K562 (cell line): Measurements from ENCODE around the gene HAP1. TPM values are rescaled to one million over a fixed set of nuclear protein-coding genes. Genes with fewer than 3 reads are reported as not detected.

Experiments
- GMEB1 ChIP-seq: fragments of 250-450 bp; sonication (Bioruptor Pico); IDR thresholded peaks from 2 replicates; pipeline ENCODE4 v1.4.0; 2020; ENCODE audit warnings: mild to moderate bottlenecking
- HDAC8 ChIP-seq: fragments of 450-650 bp; IDR thresholded peaks from 2 replicates; pipeline ENCODE4 v1.6.1; 2016; ENCODE audit warnings: mild to moderate bottlenecking, missing genetic modification characterization, moderate library complexity, missing compliant biosample characterization
- PHF8 ChIP-seq: fragments of 200-600 bp; sonication (generic); IDR thresholded peaks from 2 replicates; pipeline ENCODE4 v1.6.1; 2012; ENCODE audit warnings: mixed run types, mild to moderate bottlenecking, inconsistent platforms, low read length, moderate library complexity, borderline replicate concordance
- PYGO2 ChIP-seq: fragments of 450-650 bp; IDR thresholded peaks from 2 replicates; pipeline ENCODE4 v1.6.1; 2016; ENCODE audit warnings: mild to moderate bottlenecking, missing genetic modification characterization, moderate library complexity, missing compliant biosample characterization
- RAD21 ChIP-seq, 2 experiments: fragments of 250-450 bp in 1 of 2; fragments of 450-650 bp in 1 of 2; sonication (Bioruptor Pico) in 1 of 2; formaldehyde crosslinking in 1 of 2; IDR thresholded peaks in 1 of 2; conservative IDR thresholded peaks in 1 of 2; 2 replicates each; pipeline versions ENCODE4 v1.4.0 to v1.8.0; 2020 to 2022; ENCODE audit warnings: mild to moderate bottlenecking in 2 of 2, moderate library complexity in 1 of 2
- SIN3A ChIP-seq, 2 experiments: fragments of 150-350 bp in 1 of 2; IDR thresholded peaks; 2 replicates each; pipeline ENCODE4 v1.6.1; 2011 to 2016; ENCODE audit warnings: borderline replicate concordance in 2 of 2, low read depth in 2 of 2, low read length in 2 of 2, mild to moderate bottlenecking in 2 of 2, moderate library complexity in 2 of 2; ENCODE audit not compliant: control insufficient read depth in 1 of 2
- TEAD2 ChIP-seq: fragments of 450-650 bp; IDR thresholded peaks from 2 replicates; pipeline ENCODE4 v1.6.1; 2016; ENCODE audit warnings: missing genetic modification characterization, control low read depth, missing compliant biosample characterization
- ZNF212 ChIP-seq: fragments of 450-650 bp; formaldehyde crosslinking; IDR thresholded peaks from 2 replicates; pipeline ENCODE4 v1.4.0; 2020; ENCODE audit warnings: mild to moderate bottlenecking
- polyA plus RNA-seq, 8 experiments: library from polyadenylated mRNA; depleted of rRNA in 4 of 8; stranded (reverse) in 5 of 8; unstranded in 3 of 8; fragments of >200 nt; fragmentation: Nextera tagmentation in 2 of 8; fragmentation: Illumina TruSeq in 1 of 8; extraction: Ambion mirVana in 2 of 8; extraction: Trizol in 1 of 8; gene quantifications; 2 replicates each; pipeline versions ENCODE4 v1.2.1 to v1.2.3, GENCODE V29; 2011 to 2014; ENCODE audit warnings: inconsistent platforms in 1 of 8, missing spikeins in 1 of 8
- total RNA-seq, 7 experiments: library from RNA; depleted of rRNA in 6 of 7; stranded (reverse); fragments of >200 nt in 6 of 7; fragmentation: Illumina TruSeq in 2 of 7; extraction: Trizol in 2 of 7; gene quantifications; 2 replicates each; pipeline versions ENCODE4 v1.2.1 to v1.2.3, GENCODE V29; 2011 to 2021; ENCODE audit warnings: low replicate concordance in 1 of 7
- TF ChIP-seq, protein P1 (sequence below): fragments of 450-650 bp; IDR thresholded peaks from 2 replicates; pipeline ENCODE4 v1.6.1; 2016; ENCODE audit warnings: low read depth
- TF ChIP-seq, protein P2 (sequence below): fragments of 150-350 bp; conservative IDR thresholded peaks from 2 replicates; pipeline ENCODE4 v1.6.1; 2014; ENCODE audit warnings: low read length
- TF ChIP-seq, protein P3 (sequence below): fragments of 450-650 bp; formaldehyde crosslinking; IDR thresholded peaks from 2 replicates; pipeline ENCODE4 v1.4.0; 2020; ENCODE audit warnings: mild to moderate bottlenecking, moderate library complexity

HAP1 gene
- total and polyA plus RNA-seq, 9 of the 15 experiments (the other 6 are each of a cell fraction or from before 2014, with no cell fraction given): under 0.01 to 0.09 (median 0.04) TPM; not detected in 6

DNA sequence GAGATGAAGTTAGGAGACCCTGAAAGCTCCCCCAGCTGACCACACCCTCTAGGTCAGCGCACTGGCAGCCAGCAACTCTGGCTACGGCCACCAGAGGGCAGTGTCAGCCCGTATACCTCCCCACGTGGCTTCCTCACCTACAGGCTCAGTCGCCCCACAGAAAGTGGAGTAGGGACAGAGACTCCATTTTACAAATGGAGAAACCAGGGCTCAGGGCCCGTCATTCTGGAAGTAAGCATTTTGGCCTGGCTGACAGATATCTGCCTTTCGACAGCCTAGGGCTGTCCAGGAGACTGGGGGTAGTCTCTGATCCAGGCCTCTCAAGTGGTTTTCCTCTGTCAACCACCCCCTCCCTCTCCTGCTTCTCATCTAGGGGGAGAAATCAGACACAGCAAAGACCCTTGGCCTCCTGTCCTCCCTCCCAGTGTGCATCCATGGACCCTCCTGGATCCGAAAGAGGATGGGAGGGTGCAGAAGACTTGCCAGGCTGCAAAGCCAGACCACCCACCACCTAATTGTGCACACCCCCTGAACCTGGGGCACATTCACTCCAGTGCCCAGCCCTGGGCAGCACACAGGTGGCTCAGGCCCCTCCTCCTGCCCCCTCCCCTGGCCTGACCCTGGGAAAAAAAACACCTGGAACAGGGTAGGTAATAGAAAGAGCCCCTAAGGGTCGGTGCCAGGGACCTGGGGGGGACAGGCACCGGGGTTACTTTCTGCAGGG lies 3.8 kb upstream of the HAP1 start (continued):
- TF ChIP-seq, protein P1, sequence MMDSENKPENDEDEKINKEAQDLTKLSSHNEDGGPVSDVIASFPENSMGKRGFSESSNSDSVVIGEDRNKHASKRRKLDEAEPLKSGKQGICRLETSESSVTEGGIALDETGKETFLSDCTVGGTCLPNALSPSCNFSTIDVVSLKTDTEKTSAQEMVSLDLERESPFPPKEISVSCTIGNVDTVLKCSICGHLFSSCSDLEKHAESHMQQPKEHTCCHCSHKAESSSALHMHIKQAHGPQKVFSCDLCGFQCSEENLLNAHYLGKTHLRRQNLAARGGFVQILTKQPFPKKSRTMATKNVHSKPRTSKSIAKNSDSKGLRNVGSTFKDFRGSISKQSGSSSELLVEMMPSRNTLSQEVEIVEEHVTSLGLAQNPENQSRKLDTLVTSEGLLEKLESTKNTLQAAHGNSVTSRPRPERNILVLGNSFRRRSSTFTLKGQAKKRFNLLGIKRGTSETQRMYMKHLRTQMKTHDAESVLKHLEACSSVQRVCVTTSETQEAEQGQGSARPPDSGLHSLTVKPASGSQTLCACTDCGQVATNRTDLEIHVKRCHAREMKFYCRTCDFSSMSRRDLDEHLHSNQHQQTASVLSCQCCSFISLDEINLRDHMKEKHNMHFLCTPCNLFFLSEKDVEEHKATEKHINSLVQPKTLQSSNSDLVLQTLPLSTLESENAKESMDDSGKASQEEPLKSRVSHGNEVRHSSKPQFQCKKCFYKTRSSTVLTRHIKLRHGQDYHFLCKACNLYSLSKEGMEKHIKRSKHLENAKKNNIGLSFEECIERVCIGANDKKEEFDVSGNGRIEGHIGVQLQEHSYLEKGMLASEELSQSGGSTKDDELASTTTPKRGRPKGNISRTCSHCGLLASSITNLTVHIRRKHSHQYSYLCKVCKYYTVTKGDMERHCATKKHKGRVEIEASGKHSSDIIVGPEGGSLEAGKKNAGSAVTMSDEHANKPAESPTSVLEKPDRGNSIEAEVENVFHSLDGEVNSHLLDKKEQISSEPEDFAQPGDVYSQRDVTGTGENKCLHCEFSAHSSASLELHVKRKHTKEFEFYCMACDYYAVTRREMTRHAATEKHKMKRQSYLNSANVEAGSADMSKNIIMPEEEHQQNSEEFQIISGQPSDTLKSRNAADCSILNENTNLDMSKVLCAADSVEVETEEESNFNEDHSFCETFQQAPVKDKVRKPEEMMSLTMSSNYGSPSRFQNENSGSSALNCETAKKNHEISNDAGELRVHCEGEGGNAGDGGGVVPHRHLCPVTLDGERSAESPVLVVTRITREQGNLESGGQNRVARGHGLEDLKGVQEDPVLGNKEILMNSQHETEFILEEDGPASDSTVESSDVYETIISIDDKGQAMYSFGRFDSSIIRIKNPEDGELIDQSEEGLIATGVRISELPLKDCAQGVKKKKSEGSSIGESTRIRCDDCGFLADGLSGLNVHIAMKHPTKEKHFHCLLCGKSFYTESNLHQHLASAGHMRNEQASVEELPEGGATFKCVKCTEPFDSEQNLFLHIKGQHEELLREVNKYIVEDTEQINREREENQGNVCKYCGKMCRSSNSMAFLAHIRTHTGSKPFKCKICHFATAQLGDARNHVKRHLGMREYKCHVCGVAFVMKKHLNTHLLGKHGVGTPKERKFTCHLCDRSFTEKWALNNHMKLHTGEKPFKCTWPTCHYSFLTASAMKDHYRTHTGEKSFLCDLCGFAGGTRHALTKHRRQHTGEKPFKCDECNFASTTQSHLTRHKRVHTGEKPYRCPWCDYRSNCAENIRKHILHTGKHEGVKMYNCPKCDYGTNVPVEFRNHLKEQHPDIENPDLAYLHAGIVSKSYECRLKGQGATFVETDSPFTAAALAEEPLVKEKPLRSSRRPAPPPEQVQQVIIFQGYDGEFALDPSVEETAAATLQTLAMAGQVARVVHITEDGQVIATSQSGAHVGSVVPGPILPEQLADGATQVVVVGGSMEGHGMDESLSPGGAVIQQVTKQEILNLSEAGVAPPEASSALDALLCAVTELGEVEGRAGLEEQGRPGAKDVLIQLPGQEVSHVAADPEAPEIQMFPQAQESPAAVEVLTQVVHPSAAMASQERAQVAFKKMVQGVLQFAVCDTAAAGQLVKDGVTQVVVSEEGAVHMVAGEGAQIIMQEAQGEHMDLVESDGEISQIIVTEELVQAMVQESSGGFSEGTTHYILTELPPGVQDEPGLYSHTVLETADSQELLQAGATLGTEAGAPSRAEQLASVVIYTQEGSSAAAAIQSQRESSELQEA: no peak
- TF ChIP-seq, protein P2, sequence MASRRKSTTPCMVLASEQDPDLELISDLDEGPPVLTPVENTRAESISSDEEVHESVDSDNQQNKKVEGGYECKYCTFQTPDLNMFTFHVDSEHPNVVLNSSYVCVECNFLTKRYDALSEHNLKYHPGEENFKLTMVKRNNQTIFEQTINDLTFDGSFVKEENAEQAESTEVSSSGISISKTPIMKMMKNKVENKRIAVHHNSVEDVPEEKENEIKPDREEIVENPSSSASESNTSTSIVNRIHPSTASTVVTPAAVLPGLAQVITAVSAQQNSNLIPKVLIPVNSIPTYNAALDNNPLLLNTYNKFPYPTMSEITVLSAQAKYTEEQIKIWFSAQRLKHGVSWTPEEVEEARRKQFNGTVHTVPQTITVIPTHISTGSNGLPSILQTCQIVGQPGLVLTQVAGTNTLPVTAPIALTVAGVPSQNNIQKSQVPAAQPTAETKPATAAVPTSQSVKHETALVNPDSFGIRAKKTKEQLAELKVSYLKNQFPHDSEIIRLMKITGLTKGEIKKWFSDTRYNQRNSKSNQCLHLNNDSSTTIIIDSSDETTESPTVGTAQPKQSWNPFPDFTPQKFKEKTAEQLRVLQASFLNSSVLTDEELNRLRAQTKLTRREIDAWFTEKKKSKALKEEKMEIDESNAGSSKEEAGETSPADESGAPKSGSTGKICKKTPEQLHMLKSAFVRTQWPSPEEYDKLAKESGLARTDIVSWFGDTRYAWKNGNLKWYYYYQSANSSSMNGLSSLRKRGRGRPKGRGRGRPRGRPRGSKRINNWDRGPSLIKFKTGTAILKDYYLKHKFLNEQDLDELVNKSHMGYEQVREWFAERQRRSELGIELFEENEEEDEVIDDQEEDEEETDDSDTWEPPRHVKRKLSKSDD: peak; percentile 73
- TF ChIP-seq HDAC8 (tag): peak; percentile 88
- peak; percentile 17; the same call in 1 of the 2 replicates for TF ChIP-seq PHF8
- TF ChIP-seq SIN3A (IDR thresholded peaks at IDR 0.05; ENCODE audit: borderline replicate concordance in 2 of 2, control insufficient read depth in 1 of 2, low read depth in 2 of 2, low read length in 2 of 2): no peak
- TF ChIP-seq TEAD2 (tag): peak; percentile 82
- TF ChIP-seq ZNF212 (CRISPR knock-in tag): no peak
- no peak for TF ChIP-seq PYGO2 (tag)
- TF ChIP-seq, protein P3, sequence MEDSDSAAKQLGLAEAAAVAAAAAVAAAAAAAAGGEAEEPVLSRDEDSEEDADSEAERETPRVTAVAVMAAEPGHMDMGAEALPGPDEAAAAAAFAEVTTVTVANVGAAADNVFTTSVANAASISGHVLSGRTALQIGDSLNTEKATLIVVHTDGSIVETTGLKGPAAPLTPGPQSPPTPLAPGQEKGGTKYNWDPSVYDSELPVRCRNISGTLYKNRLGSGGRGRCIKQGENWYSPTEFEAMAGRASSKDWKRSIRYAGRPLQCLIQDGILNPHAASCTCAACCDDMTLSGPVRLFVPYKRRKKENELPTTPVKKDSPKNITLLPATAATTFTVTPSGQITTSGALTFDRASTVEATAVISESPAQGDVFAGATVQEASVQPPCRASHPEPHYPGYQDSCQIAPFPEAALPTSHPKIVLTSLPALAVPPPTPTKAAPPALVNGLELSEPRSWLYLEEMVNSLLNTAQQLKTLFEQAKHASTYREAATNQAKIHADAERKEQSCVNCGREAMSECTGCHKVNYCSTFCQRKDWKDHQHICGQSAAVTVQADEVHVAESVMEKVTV (CRISPR knock-in tag): peak; percentile 96
- no peak for TF ChIP-seq GMEB1 (CRISPR knock-in tag)
- peak; percentile 99 to 100 for TF ChIP-seq RAD21 (CRISPR knock-in tag; conservative IDR thresholded peaks at IDR 0.05 in 1 of 2, IDR thresholded peaks at IDR 0.05 in 1 of 2)
